H9 (cell line): ENCODE measurements around the gene C1S. TPM values are rescaled to one million over a fixed set of nuclear protein-coding genes. Genes with fewer than 3 reads are reported as not detected.
A peak's percentile ranks its signal among the peaks of the same experiment; 100 is the strongest.

Experiments used
- DNase-seq: peaks from one replicate; pipeline ENCODE4 v3.0.0-alpha.2; 2017
- H2AFZ ChIP-seq: one replicate; pipeline ENCODE4 v1.6.1; 2013; ENCODE audit warnings: mild to moderate bottlenecking, low read length, control low read depth, moderate library complexity
- H2AK5ac ChIP-seq: 2 replicates; pipeline ENCODE4 v1.6.1; 2013; ENCODE audit warnings: low read length, control low read depth, mixed read lengths; ENCODE audit not compliant: insufficient read length
- H2BK120ac ChIP-seq: one replicate; pipeline ENCODE4 v1.6.1; 2013; ENCODE audit warnings: low read depth, mild to moderate bottlenecking, low read length, control low read depth, inconsistent platforms; ENCODE audit not compliant: poor library complexity, severe bottlenecking
- H2BK12ac ChIP-seq: 2 replicates; pipeline ENCODE4 v1.6.1; 2013; ENCODE audit warnings: low read length, control low read depth, mixed read lengths, low read depth; ENCODE audit not compliant: insufficient read length
- H2BK15ac ChIP-seq: 2 replicates; pipeline ENCODE4 v1.6.1; 2013; ENCODE audit warnings: low read depth, low read length, control low read depth
- H2BK20ac ChIP-seq: one replicate; pipeline ENCODE4 v1.6.1; 2013; ENCODE audit warnings: low read depth, mild to moderate bottlenecking, low read length, control low read depth, inconsistent platforms; ENCODE audit not compliant: poor library complexity, severe bottlenecking
- H2BK5ac ChIP-seq: 2 replicates; pipeline ENCODE4 v1.6.1; 2013; ENCODE audit warnings: low read length, control low read depth, mixed read lengths; ENCODE audit not compliant: insufficient read length
- H3K14ac ChIP-seq: 2 replicates; pipeline ENCODE4 v1.6.1; 2013; ENCODE audit warnings: low read length, control low read depth; ENCODE audit not compliant: insufficient read depth
- H3K18ac ChIP-seq: 2 replicates; pipeline ENCODE4 v1.6.1; 2013; ENCODE audit warnings: low read depth, mild to moderate bottlenecking, mixed read lengths, low read length, control low read depth; ENCODE audit not compliant: insufficient read length
- H3K23ac ChIP-seq: 2 replicates; pipeline ENCODE4 v1.6.1; 2013; ENCODE audit warnings: low read length, control low read depth, mixed read lengths, low read depth; ENCODE audit not compliant: insufficient read length
- H3K23me2 ChIP-seq: 2 replicates; pipeline ENCODE4 v1.6.1; 2013; ENCODE audit warnings: low read depth, mild to moderate bottlenecking, mixed read lengths, low read length, control low read depth; ENCODE audit not compliant: insufficient read length, poor library complexity, severe bottlenecking
- H3K27ac ChIP-seq: 2 replicates; pipeline ENCODE4 v1.5.1; 2013; ENCODE audit warnings: low read length, control low read depth, mixed read lengths, low read depth; ENCODE audit not compliant: insufficient read length
- H3K27me3 ChIP-seq: 2 replicates; pipeline ENCODE4 v1.6.1; 2013; ENCODE audit warnings: low read length, control low read depth, inconsistent platforms; ENCODE audit not compliant: insufficient read depth
- H3K4ac ChIP-seq: 2 replicates; pipeline ENCODE4 v1.6.1; 2013; ENCODE audit warnings: low read depth, mild to moderate bottlenecking, control low read depth, inconsistent platforms, low read length, moderate library complexity
- H3K4me1 ChIP-seq: 2 replicates; pipeline ENCODE4 v1.6.1; 2013; ENCODE audit warnings: low read length, control low read depth, inconsistent platforms; ENCODE audit not compliant: insufficient read depth
- H3K4me2 ChIP-seq: 2 replicates; pipeline ENCODE4 v1.6.1; 2013; ENCODE audit warnings: low read length, control low read depth, mixed read lengths; ENCODE audit not compliant: insufficient read length, insufficient read depth
- H3K56ac ChIP-seq: 2 replicates; pipeline ENCODE4 v1.6.1; 2013; ENCODE audit warnings: low read depth, mild to moderate bottlenecking, mixed read lengths, low read length, control low read depth; ENCODE audit not compliant: insufficient read length
- H3K79me1 ChIP-seq: 2 replicates; pipeline ENCODE4 v1.6.1; 2013; ENCODE audit warnings: low read depth, mild to moderate bottlenecking, moderate library complexity, low read length, control low read depth, inconsistent platforms; ENCODE audit not compliant: insufficient read depth, poor library complexity, severe bottlenecking
- H3K79me2 ChIP-seq: 2 replicates; pipeline ENCODE4 v1.6.1; 2013; ENCODE audit warnings: low read length, control low read depth, inconsistent platforms; ENCODE audit not compliant: insufficient read depth
- H3K9ac ChIP-seq: 2 replicates; pipeline ENCODE4 v1.6.1; 2013; ENCODE audit warnings: low read length, control low read depth, mixed read lengths; ENCODE audit not compliant: insufficient read length; ENCODE audit errors: extremely low read depth
- H3K9me3 ChIP-seq: one replicate; pipeline ENCODE4 v1.6.1; 2013; ENCODE audit warnings: low read depth, low read length, inconsistent platforms; ENCODE audit not compliant: control insufficient read depth
- H3T11ph ChIP-seq: one replicate; pipeline ENCODE4 v1.6.1; 2013; ENCODE audit warnings: mild to moderate bottlenecking, low read length, control low read depth, inconsistent platforms
- H4K20me1 ChIP-seq: one replicate; pipeline ENCODE4 v1.6.1; 2013; ENCODE audit not compliant: control insufficient read depth, insufficient read length, insufficient read depth
- H4K5ac ChIP-seq: 2 replicates; pipeline ENCODE4 v1.6.1; 2013; ENCODE audit warnings: low read depth, mild to moderate bottlenecking, mixed read lengths, low read length, control low read depth; ENCODE audit not compliant: insufficient read length
- H4K8ac ChIP-seq: replicated peaks from 2 replicates; pipeline ENCODE4 v1.6.1; 2013; ENCODE audit warnings: low read length, control low read depth, mixed read lengths, low read depth; ENCODE audit not compliant: insufficient read length
- H4K91ac ChIP-seq: 2 replicates; pipeline ENCODE4 v1.6.1; 2013; ENCODE audit warnings: low read depth, mild to moderate bottlenecking, moderate library complexity, mixed read lengths, low read length, control low read depth; ENCODE audit not compliant: insufficient read length
- H3K27ac Mint-ChIP-seq, 3 experiments: 2 replicates in 2 of 3; 3 replicates in 1 of 3; pipeline ENCODE4 v1.8.0; 2020 to 2021; ENCODE audit warnings: mixed read lengths in 3 of 3, mild to moderate bottlenecking in 1 of 3, moderate library complexity in 1 of 3
- H3K27me3 Mint-ChIP-seq: 2 replicates; pipeline ENCODE4 v1.8.0; 2021; ENCODE audit warnings: low read depth, mild to moderate bottlenecking, moderate library complexity, mixed read lengths
- H3K36me3 Mint-ChIP-seq, 3 experiments: 2 replicates in 2 of 3; 3 replicates in 1 of 3; pipeline ENCODE4 v1.8.0; 2020 to 2021; ENCODE audit warnings: low read depth in 3 of 3, mixed read lengths in 3 of 3; ENCODE audit not compliant: insufficient read depth in 1 of 3
- H3K4me1 Mint-ChIP-seq, 2 experiments: 2 replicates each; pipeline ENCODE4 v1.8.0; 2020; ENCODE audit warnings: mixed read lengths in 2 of 2
- H3K4me3 Mint-ChIP-seq, 2 experiments: 2 replicates in 1 of 2; 3 replicates in 1 of 2; pipeline ENCODE4 v1.8.0; 2020 to 2021; ENCODE audit warnings: mild to moderate bottlenecking in 2 of 2, mixed read lengths in 2 of 2, moderate library complexity in 1 of 2
- H3K9me3 Mint-ChIP-seq, 2 experiments: 2 replicates in 1 of 2; 3 replicates in 1 of 2; pipeline ENCODE4 v1.8.0; 2020; ENCODE audit warnings: mild to moderate bottlenecking in 2 of 2, mixed read lengths in 2 of 2, moderate library complexity in 1 of 2
- WGBS: extraction: QIAGEN DNeasy Blood & Tissue Kit; methylation state at CpG from one replicate; pipeline ENCODE4 v1.1.7; 2013; ENCODE audit warnings: missing lambda C conversion rate, low lambda C conversion rate, mixed read lengths; ENCODE audit not compliant: insufficient read length; ENCODE audit errors: extremely low coverage; 5-methylcytosine and 5-hydroxymethylcytosine counted together
- total RNA-seq: library from RNA; stranded (reverse); gene quantifications from 2 replicates; pipeline ENCODE4 v1.2.1, GENCODE V29; 2021
- TF ChIP-seq, protein P1 (sequence below): fragments of 200-600 bp; sonication (generic); conservative IDR thresholded peaks from 3 replicates; pipeline ENCODE4 v1.8.0; 2021; ENCODE audit warnings: antibody characterized with exemption, mild to moderate bottlenecking

C1S gene
- total RNA-seq, 1 experiment from 2014 or later = 4.2 TPM

DNA sequence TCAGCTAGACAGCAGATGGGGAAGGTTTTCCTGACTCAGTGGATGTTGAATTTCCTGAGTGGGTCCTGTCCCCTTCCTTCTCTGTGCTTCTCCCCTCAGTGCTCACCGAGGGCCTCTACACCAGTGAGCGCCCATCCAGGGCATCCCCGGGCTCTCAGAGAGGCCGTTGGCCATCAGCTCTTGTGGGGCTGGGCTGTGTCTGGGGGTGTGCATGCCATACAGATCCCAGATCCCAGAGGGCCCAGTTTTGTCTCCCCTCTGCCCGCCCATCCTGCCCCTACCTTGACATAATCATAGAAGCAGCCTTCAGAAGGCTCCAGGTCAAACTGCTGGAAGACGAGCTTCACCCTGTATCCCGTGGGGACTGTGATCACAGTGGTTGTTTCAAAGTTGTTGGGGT lies 30.7 kb downstream of the C1S start:
- Histone ChIP-seq H3K14ac (no peak overlapping the region), H4K20me1 (no peaks in the 10 kb centered on the region), H3T11ph (no peak overlapping the region), H2AK5ac (no peak overlapping the region), H3K23ac (no peak overlapping the region), H3K27me3 (no peaks in the 10 kb centered on the region; the same call in 1 of the 2 replicates), H2BK12ac (no peak overlapping the region), H3K4me1 (peaks cover 16% of the 10 kb centered on the region; the same call in 1 of the 2 replicates), H3K23me2 (peaks cover 4% of the 10 kb centered on the region), H3K79me1 (no peaks in the 10 kb centered on the region), H3K9me3 (no peaks in the 10 kb centered on the region), H2BK15ac (no peak overlapping the region), H3K18ac (no peak overlapping the region), H3K79me2 (no peaks in the 10 kb centered on the region), H2BK120ac (no peak overlapping the region), H4K8ac (no peak overlapping the region), H2AFZ (no peak overlapping the region), H3K9ac (no peak overlapping the region), H3K4me2 (peak overlapping the region; percentile 25), H2BK5ac (no peak overlapping the region), H3K4ac (no peak overlapping the region), H4K5ac (no peak overlapping the region), H2BK20ac (no peak overlapping the region), H3K56ac (no peak overlapping the region), H4K91ac (no peak overlapping the region), H3K27ac (no peak overlapping the region)
- TF ChIP-seq, protein P1, sequence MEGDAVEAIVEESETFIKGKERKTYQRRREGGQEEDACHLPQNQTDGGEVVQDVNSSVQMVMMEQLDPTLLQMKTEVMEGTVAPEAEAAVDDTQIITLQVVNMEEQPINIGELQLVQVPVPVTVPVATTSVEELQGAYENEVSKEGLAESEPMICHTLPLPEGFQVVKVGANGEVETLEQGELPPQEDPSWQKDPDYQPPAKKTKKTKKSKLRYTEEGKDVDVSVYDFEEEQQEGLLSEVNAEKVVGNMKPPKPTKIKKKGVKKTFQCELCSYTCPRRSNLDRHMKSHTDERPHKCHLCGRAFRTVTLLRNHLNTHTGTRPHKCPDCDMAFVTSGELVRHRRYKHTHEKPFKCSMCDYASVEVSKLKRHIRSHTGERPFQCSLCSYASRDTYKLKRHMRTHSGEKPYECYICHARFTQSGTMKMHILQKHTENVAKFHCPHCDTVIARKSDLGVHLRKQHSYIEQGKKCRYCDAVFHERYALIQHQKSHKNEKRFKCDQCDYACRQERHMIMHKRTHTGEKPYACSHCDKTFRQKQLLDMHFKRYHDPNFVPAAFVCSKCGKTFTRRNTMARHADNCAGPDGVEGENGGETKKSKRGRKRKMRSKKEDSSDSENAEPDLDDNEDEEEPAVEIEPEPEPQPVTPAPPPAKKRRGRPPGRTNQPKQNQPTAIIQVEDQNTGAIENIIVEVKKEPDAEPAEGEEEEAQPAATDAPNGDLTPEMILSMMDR = no peak
- WGBS = no CpG with 5 or more reads among the region's 7 CpGs
- no peak overlapping the region for H3K4me3 Mint-ChIP-seq
- no peak for DNase-seq
- peaks cover 10% of the 10 kb centered on the region for H3K27me3 Mint-ChIP-seq
- H3K27ac Mint-ChIP-seq = 0 out of 7 replicates have a peak overlapping the region, but pooled peaks of 1 of the 3 experiments have one; percentile 9
- H3K4me1 Mint-ChIP-seq = peaks cover 29 to 31% of the 10 kb centered on the region in 2 experiments
- H3K9me3 Mint-ChIP-seq = no peaks in the 10 kb centered on the region
- peaks cover 4 to 5% (median 5%) of the 10 kb centered on the region in 3 experiments; a peak in 3 of 7 replicates for H3K36me3 Mint-ChIP-seq
